ENCODE results near the gene NCAPD3.

NCAPD3 gene

DNA sequence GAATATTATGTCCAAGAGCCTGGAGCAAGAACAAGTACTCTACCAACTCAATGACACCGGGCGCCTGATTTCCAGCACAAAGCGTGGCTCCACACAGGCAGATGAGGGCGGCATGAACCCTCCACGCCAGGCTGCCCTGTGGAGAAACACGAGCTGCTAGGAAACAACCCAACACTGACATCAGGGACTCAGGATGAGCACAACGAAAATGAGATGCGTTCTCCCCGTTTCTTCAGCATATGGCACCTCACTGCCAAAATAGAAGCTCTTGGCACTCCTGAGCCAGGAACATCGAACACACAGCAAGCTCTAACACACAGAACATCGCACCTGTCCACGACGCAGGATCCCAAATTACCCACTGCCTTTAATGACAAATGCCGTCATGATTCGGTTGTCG lies 68.3 kb downstream of the NCAPD3 start:
- DNase-seq: no peak

DNA sequence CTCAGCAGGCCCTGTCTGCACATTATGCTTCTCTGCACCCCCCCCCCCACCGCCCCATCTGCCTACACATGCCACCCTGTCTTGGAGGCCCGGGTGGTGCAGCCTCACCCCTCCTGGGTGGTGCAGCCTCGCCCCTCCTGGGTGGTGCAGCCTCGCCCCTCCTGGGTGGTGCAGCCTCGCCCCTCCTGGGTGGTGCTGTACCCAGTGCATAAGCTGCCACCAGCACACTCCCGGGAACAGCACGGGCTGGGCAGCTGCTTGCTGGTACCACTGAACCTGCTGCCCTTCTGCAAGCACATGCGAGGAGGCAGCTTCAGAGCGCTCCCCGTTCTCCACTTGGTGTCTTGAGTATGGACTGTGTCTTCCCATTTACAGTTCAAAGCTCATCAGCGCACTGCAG lies 69.3 kb downstream of the NCAPD3 start:
- DNase-seq: no peak

DNA sequence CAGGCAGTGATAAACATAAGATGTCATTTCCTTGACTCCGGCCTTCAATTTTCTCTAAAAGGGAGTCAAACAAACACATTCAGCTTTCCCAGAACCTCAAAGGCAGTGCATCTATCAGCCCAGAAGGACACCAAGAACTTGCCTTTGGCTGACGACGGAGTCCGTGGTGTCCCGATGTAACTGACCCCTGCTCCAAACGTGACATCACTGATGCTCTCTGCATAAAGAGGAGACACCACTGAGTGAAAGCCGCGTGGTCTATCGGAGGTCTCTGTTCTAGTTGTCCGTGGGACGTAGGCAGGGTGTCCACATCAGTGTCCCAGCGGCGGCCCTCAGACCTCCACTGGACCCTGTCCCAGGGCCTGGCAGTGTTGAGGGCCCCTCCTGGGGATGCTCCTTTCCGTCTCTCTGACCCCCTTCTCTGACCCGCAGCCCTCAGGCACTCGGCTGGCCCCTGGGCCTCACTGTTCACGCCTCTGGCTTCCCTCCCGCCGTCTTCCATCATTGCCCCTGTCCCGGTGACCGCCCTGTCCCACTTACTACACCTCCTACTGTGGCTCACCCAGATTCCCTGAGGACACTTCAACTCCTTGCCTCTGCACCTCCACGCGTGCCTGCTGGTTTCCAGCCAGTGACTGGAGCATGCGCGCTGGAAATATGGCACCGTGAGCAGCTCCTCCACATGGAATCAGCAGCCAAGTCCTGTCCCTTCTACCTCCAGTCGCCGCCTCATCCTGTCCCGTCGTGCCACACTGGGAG lies 70.4 kb downstream of the NCAPD3 start:
- DNase-seq: no peak

DNA sequence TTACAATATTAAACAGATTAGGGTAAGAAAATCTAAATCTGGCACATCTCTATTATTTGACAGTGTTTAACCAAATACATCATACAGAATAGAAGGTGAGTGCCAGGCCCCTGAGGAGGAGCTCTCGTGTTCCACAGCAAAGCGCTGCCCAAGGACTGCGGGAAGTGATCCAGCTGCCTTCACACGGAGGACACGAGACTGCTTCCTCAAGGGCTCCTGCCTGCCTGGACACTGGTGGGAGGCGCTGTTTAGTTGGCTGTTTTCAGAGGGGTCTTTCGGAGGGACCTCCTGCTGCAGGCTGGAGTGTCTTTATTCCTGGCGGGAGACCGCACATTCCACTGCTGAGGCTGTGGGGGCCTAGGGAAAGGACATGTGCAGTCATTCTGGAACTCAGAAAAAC lies 71.1 kb downstream of the NCAPD3 start:
- DNase-seq: no peak

DNA sequence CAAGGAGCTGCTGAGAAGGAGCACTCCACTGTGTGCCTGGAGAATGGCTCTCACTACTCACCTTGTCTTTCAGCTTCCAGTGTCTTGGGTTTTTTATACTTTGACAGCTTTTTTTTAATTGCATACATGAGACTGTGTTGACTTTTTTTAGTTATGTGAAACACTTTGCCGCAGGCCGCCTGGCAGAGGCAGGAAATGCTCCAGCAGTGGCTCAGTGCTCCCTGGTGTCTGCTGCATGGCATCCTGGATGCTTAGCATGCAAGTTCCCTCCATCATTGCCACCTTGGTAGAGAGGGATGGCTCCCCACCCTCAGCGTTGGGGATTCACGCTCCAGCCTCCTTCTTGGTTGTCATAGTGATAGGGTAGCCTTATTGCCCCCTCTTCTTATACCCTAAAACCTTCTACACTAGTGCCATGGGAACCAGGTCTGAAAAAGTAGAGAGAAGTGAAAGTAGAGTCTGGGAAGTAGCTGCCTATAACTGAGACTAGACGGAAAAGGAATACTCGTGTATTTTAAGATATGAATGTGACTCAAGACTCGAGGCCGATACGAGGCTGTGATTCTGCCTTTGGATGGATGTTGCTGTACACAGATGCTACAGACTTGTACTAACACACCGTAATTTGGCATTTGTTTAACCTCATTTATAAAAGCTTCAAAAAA lies 72.6 kb downstream of the NCAPD3 start:
- DNase-seq: no peak

DNA sequence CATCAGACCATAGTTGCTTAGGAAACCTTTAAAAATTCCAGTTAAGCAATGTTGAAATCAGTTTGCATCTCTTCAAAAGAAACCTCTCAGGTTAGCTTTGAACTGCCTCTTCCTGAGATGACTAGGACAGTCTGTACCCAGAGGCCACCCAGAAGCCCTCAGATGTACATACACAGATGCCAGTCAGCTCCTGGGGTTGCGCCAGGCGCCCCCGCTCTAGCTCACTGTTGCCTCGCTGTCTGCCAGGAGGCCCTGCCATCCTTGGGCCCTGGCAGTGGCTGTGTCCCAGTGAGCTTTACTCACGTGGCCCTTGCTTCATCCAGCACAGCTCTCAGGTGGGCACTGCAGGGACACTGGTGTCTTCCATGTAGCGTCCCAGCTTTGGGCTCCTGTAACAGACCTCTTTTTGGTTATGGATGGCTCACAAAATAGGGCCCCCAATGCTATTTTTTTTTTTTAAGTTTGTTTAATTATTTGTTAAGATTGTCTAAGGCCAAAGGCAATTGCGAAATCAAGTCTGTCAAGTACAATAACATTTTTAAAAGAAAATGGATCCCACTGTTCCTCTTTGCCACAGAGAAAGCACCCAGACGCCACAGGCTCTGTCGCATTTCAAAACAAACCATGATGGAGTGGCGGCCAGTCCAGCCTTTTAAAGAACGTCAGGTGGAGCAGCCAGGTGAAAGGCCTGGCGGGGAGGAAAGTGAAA lies 73.4 kb downstream of the NCAPD3 start:
- no peak for DNase-seq

DNA sequence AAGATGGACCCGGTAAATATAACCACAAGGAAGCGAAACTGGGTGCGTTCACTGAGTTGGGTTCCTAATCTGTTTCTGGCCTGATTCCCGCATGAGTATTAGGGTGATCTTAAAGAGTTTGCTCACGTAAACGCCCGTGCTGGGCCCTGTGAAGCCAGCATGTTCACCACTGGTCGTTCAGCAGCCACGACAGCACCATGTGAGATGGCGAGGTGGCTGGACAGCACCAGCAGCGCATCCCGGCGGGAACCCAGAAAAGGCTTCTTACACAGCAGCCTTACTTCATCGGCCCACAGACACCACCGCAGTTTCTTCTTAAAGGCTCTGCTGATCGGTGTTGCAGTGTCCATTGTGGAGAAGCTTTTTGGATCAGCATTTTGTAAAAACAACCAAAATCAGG lies 74.4 kb downstream of the NCAPD3 start:
- no peak for DNase-seq

DNA sequence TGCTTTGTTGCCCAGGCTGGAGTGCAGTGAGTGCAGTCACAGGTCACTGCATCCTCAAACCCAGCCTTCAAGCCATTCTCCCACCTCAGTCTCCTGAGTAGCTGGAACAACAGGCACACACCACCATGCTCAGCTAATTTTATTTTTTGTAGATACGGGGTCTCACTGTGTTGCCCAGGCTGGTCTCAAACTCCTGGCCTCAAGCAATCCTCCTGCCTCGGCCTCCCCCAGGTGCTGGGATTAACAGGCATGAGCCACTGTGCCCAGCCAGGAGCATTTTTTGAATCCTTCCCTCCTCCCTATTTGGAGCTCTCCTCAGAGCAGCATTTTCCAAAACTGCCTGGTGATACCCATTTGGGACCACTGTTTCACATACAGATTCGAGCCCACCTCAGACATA lies 77.2 kb downstream of the NCAPD3 start:
- no peak for DNase-seq

DNA sequence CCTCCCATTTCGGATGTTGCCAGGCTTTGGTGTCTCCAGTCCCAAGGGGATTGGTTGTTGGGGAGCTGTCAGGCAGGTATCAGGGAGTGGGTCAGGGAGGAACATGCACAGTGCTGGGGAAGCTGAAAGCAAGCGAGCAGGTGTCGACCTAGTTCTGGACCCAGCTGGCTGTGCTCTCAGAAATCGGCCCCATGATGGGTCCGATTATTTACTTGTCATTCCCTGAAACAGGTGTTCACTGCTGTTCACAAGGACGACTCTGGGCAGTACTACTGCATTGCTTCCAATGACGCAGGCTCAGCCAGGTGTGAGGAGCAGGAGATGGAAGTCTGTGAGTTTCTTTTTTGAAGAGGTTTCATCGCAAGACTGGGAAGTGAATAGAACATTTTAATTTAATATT lies 78.1 kb downstream of the NCAPD3 start:
- DNase-seq: no peak

DNA sequence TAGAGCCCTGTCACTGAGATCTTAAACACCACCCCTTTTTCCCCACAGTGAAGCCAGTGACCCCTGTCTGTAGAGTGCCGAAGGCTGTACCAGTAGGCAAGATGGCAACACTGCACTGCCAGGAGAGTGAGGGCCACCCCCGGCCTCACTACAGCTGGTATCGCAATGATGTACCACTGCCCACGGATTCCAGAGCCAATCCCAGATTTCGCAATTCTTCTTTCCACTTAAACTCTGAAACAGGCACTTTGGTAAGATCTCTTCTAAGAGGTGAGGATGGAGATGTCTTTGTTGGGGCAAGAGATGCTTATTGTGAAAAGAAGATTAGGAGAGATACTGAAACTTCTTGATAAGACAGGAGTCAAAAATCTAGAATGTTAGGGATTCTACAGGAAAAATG lies 79.0 kb downstream of the NCAPD3 start:
- DNase-seq: no peak

DNA sequence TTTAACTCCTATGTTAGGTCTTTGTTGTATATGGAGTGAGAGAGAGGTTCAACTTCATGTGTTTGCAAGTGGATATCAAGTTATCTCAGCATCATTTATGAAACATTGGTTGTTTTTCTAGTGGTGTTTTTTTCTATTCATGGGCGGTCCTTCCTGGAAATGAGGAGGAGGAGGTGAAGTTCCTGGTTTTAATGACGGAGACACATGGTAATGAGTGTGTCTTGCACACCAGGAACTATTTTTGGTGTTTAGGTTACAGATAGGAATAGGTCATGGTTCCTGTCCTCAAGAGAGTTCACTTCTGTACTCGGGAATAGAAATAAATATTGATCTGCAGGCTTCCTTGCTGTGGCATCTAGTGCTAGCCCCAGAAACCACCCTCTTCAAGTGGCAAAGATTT lies 80.0 kb downstream of the NCAPD3 start:
- no peak for DNase-seq

DNA sequence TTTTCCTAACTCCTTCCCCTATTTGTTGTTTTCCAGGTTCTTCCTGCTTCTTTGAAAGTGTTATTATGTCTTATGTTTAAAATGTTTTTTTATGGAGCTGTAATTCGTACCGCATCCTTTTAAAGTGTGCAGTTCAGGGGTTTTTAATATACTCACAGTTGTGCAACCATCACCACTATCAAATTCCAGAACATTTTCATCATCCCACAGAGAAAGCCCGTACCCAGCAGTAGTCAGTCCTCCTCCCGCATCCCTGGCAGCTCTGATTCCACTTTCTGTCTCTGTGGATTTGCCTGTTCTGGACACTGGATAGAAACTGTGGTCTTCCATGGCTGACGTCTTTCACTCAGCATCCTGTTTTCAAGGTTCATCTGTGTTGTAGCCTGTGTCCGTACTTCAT lies 81.2 kb downstream of the NCAPD3 start:
- DNase-seq: no peak

DNA sequence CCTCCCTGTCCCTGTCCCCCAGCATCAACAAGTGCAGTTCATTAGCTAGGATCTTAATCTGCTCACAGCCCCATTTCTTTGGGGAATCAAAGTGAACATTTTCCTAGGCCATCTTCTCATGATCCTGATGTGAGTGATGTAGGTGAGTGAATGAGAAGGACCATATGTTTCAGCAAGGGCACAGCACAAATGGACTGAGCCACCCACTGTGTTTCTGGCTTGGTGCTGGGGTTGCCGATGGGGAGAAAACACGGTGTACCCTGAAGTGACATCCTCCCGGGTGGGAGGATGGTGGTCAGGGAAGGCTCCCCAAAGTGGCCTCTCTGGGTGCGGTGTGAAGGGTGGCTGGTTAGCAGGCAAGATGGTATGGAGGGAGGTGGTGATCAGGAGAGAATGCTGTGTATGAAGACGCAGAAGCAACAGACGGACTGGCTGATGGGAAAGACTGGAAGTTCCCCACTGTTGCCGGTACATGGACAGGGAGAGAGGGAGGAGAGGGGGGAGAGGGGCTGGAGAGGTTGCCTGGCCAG lies 82.7 kb downstream of the NCAPD3 start:
- no peak for DNase-seq

DNA sequence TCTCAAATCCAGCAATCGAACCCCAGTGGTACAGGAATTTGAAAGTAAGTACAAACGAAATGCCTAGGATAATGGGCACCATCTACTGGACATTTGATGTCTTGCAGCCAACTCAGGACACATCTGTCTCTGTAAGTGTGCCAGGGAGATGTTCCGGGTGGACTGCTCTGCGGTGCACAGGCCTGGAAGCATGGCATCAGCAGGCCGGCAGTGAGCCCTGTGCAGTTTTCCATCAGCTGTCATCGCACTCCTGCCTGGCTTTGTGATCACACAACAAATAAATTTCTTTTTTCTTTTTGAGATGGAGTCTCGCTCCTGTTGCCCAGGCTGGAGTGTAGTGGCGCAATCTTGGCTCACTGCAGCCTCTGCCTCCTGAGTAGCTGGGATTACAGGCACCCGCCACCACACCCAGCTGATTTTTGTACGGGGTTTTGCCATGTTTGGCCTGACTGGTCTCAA lies 83.9 kb downstream of the NCAPD3 start:
- DNase-seq: peak; percentile 60

DNA sequence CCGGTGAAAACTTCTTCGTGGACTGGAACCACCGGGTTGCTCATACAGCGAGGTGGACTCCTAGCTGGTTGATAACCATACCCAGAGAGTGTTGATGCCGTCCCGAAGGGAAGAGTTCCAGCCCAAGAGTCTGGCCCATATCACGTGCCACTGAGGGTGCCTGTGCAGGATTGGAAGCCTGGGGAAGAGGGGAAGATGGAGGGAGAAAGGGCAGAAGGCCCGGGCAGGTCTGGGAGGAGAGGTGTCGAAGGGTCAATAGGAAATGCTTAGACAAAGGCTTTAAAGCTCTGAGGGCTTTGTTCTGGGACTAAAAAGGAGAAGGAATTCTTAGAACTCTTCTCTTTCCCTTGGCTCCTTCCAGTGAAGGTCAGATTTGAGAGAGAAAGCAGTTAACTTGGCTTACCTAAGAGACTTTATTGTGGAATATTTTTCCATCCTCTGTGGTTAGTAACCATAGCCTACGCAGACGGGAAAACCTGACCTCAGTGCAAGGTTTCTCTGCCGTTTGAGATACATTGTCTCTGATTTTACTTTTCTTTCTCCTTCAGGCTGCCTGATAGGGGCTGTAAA lies 84.4 kb downstream of the NCAPD3 start:
- no peak for DNase-seq

DNA sequence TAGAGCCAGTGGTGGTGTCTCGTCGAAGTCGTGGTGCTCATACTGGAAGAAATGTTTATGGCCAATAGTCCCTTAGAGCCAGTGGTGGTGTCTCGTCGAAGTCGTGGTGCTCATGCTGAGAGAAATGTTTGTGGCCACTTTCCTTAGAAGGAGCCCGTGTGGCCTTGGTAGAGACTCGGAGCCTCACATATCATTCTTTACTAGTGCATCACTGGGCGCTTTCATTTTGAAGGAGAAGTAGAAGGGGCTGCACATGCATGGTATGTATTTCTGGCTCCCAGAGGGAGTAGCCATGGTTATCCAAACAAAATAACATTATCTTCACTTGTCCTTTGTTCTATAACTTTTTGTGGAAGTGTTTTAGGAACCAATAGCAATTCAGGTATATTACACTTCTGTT lies 85.4 kb downstream of the NCAPD3 start:
- DNase-seq: no peak

DNA sequence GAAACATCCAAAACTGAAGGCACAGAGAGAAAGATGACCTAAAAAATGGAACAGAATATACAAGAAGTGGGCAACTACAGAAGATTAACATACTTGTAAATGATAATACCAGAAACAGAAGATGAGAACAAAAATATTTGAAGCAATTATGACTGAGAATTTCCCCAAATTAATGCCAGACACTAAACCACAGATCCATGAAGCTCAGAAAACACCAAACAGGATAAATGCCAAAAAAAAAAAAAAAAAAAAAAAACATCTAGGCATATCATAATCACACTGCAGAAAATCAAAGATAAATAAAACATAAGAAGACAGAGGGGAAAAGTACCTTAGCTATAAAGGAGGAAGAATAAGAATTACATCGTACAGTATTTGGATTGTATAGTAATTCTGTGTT lies 89.6 kb downstream of the NCAPD3 start:
- no peak for DNase-seq

DNA sequence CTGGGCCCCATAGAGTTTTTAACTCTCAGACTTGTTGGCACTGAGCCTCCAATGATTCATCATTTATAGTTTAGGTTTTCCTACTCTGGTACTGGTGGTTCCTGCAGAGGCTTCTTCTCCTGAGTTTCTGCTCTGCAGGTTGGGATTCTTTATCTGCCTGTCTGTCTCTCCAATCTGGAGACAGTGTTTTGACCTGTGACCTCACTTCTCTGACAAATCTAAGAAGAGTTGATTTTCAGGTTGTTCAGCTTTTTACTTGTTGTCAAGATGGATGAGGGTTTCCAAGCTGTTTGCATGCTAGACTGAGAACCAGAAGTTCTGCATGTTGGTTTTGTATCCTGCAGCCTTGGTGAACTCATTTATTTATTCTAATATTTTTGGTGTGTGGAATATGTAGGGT lies 91.0 kb downstream of the NCAPD3 start:
- DNase-seq: no peak

DNA sequence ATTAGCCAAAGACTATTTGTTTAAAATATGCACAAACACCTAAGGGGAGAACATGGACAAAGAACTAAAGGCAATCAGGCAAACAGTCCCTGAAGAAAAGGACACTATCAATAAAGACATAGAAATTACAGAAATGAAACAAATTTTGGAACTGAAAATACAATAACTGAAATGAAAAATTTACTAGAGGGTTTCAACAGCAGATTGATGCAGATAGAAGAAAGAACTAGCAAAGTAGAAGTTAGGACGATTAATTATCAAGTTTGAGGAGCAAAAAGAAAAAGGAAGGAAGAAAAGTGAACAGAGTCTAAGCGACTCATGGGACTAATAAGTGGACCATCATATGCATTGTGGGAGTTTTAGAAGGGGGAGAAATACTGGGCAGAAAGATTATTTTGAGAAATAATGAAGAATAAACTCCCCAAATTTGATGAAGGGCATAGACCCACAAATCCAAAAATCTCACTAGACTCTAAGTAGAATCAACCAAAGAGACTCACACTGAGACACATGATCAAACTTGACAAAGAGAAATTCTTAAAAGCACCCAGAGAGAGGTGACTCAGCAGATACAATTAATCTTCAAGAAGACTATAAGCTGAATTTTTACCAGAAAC lies 92.0 kb downstream of the NCAPD3 start:
- no peak for DNase-seq

DNA sequence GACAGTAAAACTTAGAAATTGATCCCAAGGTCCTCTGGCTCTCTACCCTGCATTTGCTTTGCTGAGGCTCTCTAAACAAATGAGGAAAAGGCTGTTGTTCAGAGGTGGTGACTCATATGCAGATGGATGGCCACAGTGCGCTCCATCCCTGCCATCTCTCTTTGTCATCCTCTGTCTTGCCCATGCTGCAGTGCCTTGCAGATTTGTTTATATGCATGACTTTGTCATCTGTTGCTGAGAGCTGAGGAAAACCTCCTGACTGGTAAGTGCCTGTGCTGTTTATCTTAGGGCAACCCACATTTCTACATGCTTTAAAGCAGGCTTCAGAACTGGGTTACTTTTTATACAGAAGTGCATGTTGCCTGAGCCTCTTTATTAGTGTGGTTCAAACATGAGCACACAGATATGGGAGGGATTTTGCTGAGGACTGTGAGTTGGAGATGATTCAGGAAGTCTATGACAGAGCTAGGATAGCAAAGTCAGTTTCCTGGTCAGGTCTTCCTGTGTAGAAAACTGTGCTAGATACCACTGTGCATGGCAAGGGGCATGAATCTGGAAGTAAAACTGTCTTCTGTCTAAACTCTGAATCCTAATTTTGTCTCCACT lies 97.4 kb downstream of the NCAPD3 start:
- no peak for DNase-seq

DNA sequence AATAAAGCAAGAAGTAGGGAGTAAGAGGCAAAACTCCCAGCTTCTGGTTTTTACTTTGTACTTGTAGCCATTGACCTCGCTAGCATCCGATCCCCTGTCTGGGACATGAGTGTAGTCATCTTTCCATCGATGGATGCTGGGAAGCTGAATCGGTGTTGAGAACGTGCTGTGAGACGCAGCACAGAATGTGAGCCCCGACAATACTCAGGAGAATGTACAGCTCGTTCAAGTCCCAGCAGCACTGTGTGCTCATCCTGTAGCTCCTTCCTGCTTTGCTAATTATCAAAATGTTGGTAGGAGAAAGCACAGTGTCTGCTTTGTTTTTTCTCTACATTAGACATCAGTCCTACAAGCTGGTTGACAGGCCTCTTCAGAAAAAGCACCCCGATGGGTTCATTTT lies 98.3 kb downstream of the NCAPD3 start:
- DNase-seq: no peak

DNA sequence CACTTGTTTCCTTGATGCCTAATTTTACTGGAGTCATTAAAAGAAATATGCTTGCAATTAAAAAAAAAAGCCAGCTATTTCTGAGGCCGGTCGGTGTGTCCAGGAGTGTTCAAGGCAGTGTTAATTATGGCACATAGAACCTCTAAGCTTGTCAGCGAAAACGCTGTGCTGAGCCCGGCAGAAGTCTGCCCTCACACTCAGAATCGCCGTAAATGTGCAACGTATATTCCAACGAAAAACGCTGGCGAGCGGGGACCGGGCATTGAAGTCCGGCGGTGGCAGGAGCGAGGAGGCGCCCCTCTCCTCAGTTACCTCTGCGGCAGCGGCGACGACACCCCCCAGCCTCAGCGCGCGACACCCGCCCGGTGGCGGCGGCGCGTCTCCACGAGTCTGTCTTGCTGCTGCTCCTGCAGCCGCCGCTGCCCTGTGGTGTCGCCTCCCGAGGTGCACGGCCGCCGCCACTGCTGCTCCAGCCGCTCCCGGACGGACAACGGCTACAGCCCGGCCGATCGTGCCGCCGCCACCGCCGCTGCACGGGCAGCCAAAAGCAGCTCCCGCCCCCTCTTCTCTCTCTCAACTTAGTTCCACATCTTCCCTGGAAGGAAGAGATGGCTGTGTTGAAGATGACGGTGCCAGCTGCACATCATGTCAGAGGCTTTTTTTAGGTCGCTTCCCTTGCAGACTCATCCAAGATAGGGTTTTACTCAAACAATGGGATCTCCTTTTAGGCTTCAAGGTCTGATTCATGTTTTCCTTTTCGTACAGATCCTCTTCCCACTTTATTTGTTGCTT lies 98.9 kb downstream of the NCAPD3 start:
- peak; percentile 12 for DNase-seq

Data from CD4-positive, alpha-beta T cell treated with Interleukin-17A for 4 hours (primary cell).